Stimulated activated CD4-positive, alpha-beta T cell treated with anti-CD3 and anti-CD28 coated beads, Interleukin-12 subunit alpha, Interleukin-12 subunit beta, amount 100 ng/mL, for 24 hours (primary cell): ENCODE measurements around the gene NUP214.

ENCODE experiments used
- DNase-seq, 2 experiments: peaks; one replicate each; pipeline ENCODE4 v3.0.0-alpha.2; 2020; ENCODE audit warnings: low read depth in 2 of 2

NUP214 gene

GRCh38 chr9:131125288-131126058, at the start of gene NUP214:
TSS of gene NUP214 (plus strand) at chr9:131125586. CDS start at chr9:131125705, 119 bp downstream.
- DNase-seq = peak; percentile 100

GRCh38 chr9:131076347-131077195, 48.8 kb upstream of the NUP214 start:
- DNase-seq = no peak

- DNase-seq = no peak
Observed at GRCh38 chr9:131078427-131079366, 46.7 kb upstream of the NUP214 start.

GRCh38 chr9:131080589-131080988, 44.8 kb upstream of the NUP214 start:
- no peak for DNase-seq

- DNase-seq = no peak
Observed at GRCh38 chr9:131081868-131082267, 43.5 kb upstream of the NUP214 start.

GRCh38 chr9:131082774-131083512, 42.4 kb upstream of the NUP214 start:
- no peak for DNase-seq

- no peak for DNase-seq
Observed at GRCh38 chr9:131084661-131085369, 40.6 kb upstream of the NUP214 start.

GRCh38 chr9:131085370-131086122, 39.8 kb upstream of the NUP214 start:
- DNase-seq = no peak

- no peak for DNase-seq
Observed at GRCh38 chr9:131087354-131087893, 38.0 kb upstream of the NUP214 start.

GRCh38 chr9:131090025-131090787, 35.2 kb upstream of the NUP214 start:
- no peak for DNase-seq

GRCh38 chr9:131091352-131091992, 33.9 kb upstream of the NUP214 start:
- DNase-seq = no peak

- no peak for DNase-seq
Observed at GRCh38 chr9:131092030-131092429, 33.4 kb upstream of the NUP214 start.

- no peak for DNase-seq
Observed at GRCh38 chr9:131092548-131093440, 32.6 kb upstream of the NUP214 start.

GRCh38 chr9:131094015-131094414, 31.4 kb upstream of the NUP214 start:
- no peak for DNase-seq

GRCh38 chr9:131094622-131095021, 30.8 kb upstream of the NUP214 start:
- DNase-seq = no peak

GRCh38 chr9:131095666-131096268, 29.6 kb upstream of the NUP214 start:
- DNase-seq = no peak
